B cell (primary cell): ENCODE results near the gene STIM1.

ENCODE experiments used
- EZH2 ChIP-seq: IDR thresholded peaks from 2 replicates; pipeline ENCODE4 v1.6.1; 2012; ENCODE audit warnings: borderline replicate concordance, low read depth, mild to moderate bottlenecking, moderate library complexity, low read length; ENCODE audit not compliant: insufficient read depth, poor library complexity, severe bottlenecking
- TF ChIP-seq, protein P1 (sequence below): fragments of 200-600 bp; IDR thresholded peaks from one replicate; pipeline ENCODE4 v1.8.0; 2022; ENCODE audit warnings: antibody characterized with exemption, mild to moderate bottlenecking

DNA sequence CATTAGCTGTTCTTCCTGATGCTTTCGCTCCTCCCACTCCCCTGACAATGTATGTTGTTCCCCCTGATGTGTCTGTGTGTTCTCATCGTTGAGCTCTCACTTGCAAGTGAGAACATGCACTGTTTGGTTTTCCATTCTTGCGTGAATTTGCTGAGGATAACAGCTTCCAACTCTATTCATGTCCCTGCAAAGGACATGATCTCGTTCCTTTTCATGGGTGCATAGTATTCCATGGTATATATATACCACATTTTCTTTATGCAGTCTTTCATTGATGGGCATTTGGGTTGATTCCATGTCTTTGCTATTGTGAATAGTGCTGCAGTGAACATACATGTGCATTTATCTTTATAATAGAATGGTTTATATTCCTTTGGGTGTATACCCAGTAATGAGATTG is 180.5 kb downstream of the STIM1 start:
- no peak for TF ChIP-seq EZH2
- TF ChIP-seq, protein P1, sequence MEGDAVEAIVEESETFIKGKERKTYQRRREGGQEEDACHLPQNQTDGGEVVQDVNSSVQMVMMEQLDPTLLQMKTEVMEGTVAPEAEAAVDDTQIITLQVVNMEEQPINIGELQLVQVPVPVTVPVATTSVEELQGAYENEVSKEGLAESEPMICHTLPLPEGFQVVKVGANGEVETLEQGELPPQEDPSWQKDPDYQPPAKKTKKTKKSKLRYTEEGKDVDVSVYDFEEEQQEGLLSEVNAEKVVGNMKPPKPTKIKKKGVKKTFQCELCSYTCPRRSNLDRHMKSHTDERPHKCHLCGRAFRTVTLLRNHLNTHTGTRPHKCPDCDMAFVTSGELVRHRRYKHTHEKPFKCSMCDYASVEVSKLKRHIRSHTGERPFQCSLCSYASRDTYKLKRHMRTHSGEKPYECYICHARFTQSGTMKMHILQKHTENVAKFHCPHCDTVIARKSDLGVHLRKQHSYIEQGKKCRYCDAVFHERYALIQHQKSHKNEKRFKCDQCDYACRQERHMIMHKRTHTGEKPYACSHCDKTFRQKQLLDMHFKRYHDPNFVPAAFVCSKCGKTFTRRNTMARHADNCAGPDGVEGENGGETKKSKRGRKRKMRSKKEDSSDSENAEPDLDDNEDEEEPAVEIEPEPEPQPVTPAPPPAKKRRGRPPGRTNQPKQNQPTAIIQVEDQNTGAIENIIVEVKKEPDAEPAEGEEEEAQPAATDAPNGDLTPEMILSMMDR: no peak
